Fibroblast of the aortic adventitia (primary cell): ENCODE measurements around the gene IL37. TPM values are rescaled to one million over a fixed set of nuclear protein-coding genes. Genes with fewer than 3 reads are reported as not detected.
A peak's percentile ranks its signal among the peaks of the same experiment; 100 is the strongest.

Experiments used
- DNase-seq: peaks from one replicate; pipeline ENCODE4 v3.0.0-alpha.2; 2010; ENCODE audit warnings: low read depth
- H3K4me3 ChIP-seq: 2 replicates; pipeline ENCODE4 v1.5.1; 2011; ENCODE audit warnings: low read depth, mild to moderate bottlenecking, control low read depth, low read length, moderate library complexity
- total RNA-seq: library from RNA; depleted of rRNA; stranded (reverse); fragments of >200 nt; gene quantifications from 2 replicates; pipeline ENCODE4 v1.2.3, GENCODE V29; 2012; ENCODE audit warnings: low replicate concordance
- TF ChIP-seq, protein P1 (sequence below): IDR thresholded peaks from 2 replicates; pipeline ENCODE4 v1.5.1; 2011; ENCODE audit warnings: mild to moderate bottlenecking, low read length, control low read depth, inconsistent platforms; ENCODE audit not compliant: insufficient read depth

Gene IL37
- total RNA-seq, 1 donor: not detected

DNA sequence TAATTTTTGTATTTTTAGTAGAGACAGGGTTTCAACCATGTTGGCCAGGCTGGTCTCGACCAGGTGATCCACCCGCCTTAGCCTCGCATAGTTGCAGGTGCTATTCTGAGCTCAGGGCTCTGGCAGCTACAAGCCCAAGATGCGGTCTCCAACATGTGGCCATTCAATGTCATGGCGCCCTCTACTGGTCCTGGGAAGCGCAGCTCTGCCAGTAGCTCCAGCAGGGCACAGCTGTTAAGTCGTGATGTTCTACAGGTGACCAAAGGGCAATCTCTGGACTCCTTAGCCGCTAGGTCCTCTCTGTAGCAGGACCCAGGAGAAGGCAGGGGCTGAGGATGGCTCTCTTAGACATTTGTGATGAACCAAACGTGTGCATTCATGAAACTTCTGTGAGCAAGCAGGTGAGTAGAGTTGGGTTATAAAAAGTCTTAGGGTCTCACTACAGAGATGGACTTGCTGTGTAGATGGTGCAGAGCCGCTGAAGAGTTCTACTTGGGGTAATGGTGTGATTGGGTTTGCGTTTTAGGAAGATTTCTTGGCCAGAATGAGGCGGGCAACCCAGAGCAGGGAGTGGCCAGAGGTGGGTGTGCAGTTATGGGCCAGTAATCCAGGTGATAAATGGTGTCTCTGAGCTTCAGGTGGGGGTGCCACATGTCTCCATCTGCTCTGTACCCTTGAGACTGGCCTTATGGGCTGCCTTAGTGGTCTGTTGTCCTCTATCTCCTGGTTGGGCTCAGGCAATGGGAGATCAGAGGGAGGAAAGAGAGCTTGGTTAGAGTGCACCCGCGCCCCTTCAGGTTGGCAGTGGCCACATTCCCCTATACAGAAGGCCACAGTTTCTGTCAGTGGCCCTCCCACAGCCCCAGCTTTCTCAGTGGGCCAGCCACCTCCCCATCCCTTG lies 31.0 kb downstream of the IL37 start:
- DNase-seq: peak; percentile 82
- TF ChIP-seq, protein P1, sequence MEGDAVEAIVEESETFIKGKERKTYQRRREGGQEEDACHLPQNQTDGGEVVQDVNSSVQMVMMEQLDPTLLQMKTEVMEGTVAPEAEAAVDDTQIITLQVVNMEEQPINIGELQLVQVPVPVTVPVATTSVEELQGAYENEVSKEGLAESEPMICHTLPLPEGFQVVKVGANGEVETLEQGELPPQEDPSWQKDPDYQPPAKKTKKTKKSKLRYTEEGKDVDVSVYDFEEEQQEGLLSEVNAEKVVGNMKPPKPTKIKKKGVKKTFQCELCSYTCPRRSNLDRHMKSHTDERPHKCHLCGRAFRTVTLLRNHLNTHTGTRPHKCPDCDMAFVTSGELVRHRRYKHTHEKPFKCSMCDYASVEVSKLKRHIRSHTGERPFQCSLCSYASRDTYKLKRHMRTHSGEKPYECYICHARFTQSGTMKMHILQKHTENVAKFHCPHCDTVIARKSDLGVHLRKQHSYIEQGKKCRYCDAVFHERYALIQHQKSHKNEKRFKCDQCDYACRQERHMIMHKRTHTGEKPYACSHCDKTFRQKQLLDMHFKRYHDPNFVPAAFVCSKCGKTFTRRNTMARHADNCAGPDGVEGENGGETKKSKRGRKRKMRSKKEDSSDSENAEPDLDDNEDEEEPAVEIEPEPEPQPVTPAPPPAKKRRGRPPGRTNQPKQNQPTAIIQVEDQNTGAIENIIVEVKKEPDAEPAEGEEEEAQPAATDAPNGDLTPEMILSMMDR: peak; percentile 99
- no peak overlapping the region for H3K4me3 ChIP-seq

DNA sequence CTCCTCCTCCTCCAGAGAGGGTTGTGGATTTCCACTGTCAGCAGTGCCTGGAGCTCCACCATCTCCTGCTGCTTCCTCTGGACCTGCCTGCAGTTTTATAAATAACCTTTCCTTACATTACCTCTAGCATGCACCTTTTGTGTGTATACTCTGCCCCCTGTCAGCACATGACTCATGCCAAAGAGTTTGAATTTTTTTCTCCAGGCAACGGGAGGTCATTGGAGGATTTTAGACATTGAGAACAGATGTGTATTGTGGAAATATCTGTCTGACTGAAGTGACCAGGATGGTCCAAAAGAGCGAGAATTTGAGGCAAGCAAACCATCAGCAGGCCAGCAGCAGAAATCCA lies 31.7 kb downstream of the IL37 start:
- no peak overlapping the region for H3K4me3 ChIP-seq
- no peak for DNase-seq
- TF ChIP-seq, protein P1: no peak

DNA sequence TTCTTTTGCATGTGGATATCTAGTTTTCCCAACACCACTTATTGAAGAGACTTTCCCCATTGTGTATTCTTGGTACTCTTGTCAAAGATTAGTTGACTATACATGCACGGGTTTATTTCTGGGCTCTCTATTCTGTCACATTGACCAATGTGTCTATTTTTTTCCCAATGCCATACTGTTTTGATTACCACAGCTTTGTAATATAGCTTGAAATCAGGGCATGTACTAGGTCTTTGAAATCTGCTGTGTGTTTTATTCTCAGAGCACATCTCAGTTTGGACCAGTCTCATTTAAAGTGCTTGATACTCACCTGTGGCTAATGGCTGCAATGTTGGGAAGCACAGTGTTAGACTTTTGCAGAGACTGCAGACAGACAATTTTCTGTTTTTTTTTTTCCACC lies 34.0 kb downstream of the IL37 start:
- TF ChIP-seq, protein P1: no peak
- H3K4me3 ChIP-seq: no peak overlapping the region

DNA sequence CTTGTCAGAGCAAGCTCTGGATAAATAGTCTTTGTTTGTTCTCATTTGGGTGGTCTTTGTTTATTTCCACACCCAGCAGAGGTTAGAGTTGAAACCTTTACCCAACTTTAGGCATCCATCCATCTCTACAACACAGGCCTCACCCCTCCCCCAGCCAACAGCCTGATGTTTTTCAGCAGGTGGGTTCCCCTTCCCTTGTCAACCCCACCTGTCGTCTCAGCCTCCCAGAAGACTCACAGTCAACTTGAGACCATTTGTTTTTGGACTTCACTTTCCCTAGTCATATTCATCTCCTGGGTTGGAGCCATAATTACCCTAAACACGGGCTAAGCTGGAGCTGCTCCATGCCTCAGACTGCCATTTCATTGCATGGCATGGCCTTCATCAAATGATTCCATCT lies 35.1 kb downstream of the IL37 start:
- TF ChIP-seq, protein P1: no peak
- DNase-seq: no peak
- H3K4me3 ChIP-seq: no peak overlapping the region

More for the DNA sequence above, 34.0 kb downstream of the IL37 start:
- no peak for DNase-seq

DNA sequence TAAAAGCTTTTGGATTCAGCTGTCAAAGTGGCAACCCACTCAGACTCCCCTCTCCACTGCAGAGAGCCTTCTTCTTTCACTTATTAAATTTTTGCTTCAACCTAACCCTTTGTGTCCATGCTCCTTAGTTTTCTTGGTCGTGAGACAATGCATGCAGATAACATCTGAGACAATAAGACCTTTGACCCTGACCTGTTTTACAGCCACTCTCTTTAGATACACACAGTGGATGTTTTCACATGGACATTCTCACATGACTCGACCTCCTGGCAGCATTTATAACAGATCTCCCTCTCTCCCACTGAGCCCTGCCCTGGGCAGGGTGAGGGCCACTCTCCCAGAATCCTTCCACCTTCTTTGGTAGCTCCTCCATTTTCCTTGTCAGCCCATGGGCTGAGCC lies 36.4 kb downstream of the IL37 start:
- DNase-seq: no peak
- TF ChIP-seq, protein P1: no peak
- H3K4me3 ChIP-seq: no peak overlapping the region

DNA sequence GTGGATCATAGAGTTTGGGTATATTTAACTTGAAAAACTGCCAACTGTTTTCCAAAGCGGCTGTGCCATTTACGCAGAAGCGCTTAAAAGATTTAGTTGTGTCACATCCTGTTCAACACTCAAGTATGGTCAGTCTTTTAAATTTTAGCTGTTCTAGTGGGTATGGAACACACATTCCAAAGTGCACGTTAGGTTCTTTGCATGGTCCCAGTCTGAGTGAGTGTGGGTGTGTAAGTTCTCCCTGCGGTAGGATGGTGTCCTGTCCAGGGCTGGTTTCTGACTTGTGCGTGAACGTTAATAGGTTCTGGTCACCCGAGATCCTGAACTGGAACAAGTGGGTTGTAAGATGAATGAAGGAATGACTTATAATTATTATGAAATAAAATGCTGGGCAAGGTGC lies 38.5 kb downstream of the IL37 start:
- TF ChIP-seq, protein P1: no peak
- no peak overlapping the region for H3K4me3 ChIP-seq
- no peak for DNase-seq
